ENCODE results near the gene GTSF1L. TPM values are rescaled to one million over a fixed set of nuclear protein-coding genes. Genes with fewer than 3 reads are reported as not detected.

GTSF1L gene
- total RNA-seq, 4 donors from 2014 or later: not detected

DNA sequence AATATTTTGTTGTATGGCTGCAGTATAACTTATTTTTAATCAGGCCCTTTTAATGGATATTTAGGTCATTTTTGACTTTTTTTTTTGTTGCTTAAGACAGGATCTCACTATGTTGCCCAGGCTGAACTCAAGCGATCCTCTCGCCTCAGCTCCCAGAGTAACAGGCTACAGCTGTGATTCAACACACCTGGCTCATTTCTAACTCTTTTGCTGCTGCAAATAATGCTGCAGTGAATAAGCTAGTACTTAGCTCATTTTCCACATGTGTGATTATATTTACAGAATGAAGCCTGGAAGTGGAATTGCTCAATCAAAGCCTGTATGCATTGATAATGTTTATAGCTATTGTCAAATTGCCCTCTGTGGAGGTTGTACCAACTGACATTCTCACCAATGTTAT lies 1.1 kb downstream of the GTSF1L start:
- peaks cover 0 to 9% (median 0%) of the 10 kb centered on the region in 4 donors for H3K27me3 ChIP-seq
- intact Hi-C loops (cut with DNase I): no loop called here
- H3K27ac ChIP-seq (replicated peaks in 1 of 4): no peak overlapping the region
- no peaks in the 10 kb centered on the region for H3K4me1 ChIP-seq
- 69% methylated on average over 2 of the region's 2 CpGs for WGBS
- no peak for TF ChIP-seq EP300 (IDR thresholded peaks at IDR 0.05)
- TF ChIP-seq POLR2A (IDR thresholded peaks at IDR 0.05; ENCODE audit: low read depth): no peak
- TF ChIP-seq, protein P1, sequence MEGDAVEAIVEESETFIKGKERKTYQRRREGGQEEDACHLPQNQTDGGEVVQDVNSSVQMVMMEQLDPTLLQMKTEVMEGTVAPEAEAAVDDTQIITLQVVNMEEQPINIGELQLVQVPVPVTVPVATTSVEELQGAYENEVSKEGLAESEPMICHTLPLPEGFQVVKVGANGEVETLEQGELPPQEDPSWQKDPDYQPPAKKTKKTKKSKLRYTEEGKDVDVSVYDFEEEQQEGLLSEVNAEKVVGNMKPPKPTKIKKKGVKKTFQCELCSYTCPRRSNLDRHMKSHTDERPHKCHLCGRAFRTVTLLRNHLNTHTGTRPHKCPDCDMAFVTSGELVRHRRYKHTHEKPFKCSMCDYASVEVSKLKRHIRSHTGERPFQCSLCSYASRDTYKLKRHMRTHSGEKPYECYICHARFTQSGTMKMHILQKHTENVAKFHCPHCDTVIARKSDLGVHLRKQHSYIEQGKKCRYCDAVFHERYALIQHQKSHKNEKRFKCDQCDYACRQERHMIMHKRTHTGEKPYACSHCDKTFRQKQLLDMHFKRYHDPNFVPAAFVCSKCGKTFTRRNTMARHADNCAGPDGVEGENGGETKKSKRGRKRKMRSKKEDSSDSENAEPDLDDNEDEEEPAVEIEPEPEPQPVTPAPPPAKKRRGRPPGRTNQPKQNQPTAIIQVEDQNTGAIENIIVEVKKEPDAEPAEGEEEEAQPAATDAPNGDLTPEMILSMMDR (IDR thresholded peaks at IDR 0.05): no peak
- no peak for TF ChIP-seq POLR2AphosphoS5 (IDR thresholded peaks at IDR 0.05)
- DNase-seq (ENCODE audit: extremely low spot score): no peak
- no peak overlapping the region for H3K4me3 ChIP-seq
- no peaks in the 10 kb centered on the region for H3K9me3 ChIP-seq
- H3K36me3 ChIP-seq: no peaks in the 10 kb centered on the region

DNA sequence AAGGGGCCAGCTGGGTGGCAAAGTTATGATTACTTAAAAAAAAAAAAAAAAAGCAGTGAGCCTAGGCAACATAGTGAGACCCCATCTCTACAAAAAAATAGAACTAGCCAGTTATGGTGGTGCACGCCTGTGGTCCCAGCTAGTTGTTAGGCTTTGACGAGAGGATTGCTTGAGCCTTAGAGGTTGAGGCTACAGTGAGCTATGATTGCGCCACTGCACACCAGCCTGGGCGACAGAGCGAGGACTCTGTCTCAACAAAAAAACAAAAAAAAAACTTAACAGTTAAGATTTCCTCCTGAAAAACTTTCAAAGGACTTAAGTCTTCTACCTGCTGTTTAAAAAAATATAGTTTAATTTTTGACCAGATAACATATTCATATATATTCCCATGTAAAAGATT lies 2.4 kb downstream of the GTSF1L start:
- Histone ChIP-seq H3K4me3 (no peak overlapping the region), H3K4me1 (no peaks in the 10 kb centered on the region), H3K9me3 (peaks cover 0 to 7% (median 0%) of the 10 kb centered on the region in 4 donors), H3K27me3 (peaks cover 0 to 9% (median 0%) of the 10 kb centered on the region in 4 donors), H3K27ac (replicated peaks in 1 of 4) (no peak overlapping the region), H3K36me3 (no peaks in the 10 kb centered on the region)
- whole genome bisulfite sequencing: 86% methylated on average over 5 of the region's 5 CpGs
- no peak for DNase-seq (ENCODE audit: extremely low spot score)
- TF ChIP-seq POLR2AphosphoS5 (IDR thresholded peaks at IDR 0.05) (no peak), POLR2A (IDR thresholded peaks at IDR 0.05; ENCODE audit: low read depth) (no peak), EP300 (IDR thresholded peaks at IDR 0.05) (no peak)
- TF ChIP-seq, protein P1 (IDR thresholded peaks at IDR 0.05): no peak
- intact Hi-C loops (cut with DNase I): no loop called here

DNA sequence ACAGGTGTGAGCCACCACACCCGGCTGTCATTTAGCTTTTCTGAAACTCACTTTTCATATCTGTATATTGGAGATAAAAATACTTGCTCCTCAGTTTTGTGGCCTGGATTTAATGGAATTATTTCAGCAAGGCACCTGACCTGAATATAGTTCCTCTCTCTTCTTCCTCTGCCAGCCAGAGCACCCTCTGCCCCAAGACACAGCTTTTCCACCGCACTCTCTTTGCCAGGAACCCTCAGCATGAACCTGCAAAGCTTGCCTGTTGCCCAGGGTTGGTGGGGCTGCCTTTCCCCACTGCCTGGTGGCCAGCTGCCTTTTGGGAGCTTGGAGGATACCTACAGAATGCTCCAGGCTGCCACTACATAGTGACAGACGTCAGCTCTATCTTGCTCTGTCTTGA lies 3.1 kb downstream of the GTSF1L start:
- H3K4me1 ChIP-seq: no peaks in the 10 kb centered on the region
- peaks cover 0 to 7% (median 0%) of the 10 kb centered on the region in 4 donors for H3K9me3 ChIP-seq
- intact Hi-C loops (cut with DNase I): no loop called here
- no peak for DNase-seq (ENCODE audit: extremely low spot score)
- H3K4me3 ChIP-seq: no peak overlapping the region
- TF ChIP-seq EP300 (IDR thresholded peaks at IDR 0.05): no peak
- TF ChIP-seq, protein P1 (IDR thresholded peaks at IDR 0.05): no peak
- no peak for TF ChIP-seq POLR2AphosphoS5 (IDR thresholded peaks at IDR 0.05)
- TF ChIP-seq POLR2A (IDR thresholded peaks at IDR 0.05; ENCODE audit: low read depth): no peak
- no peaks in the 10 kb centered on the region for H3K36me3 ChIP-seq
- WGBS: 87% methylated on average over 3 of the region's 3 CpGs
- peaks cover 0 to 9% (median 0%) of the 10 kb centered on the region in 4 donors for H3K27me3 ChIP-seq
- H3K27ac ChIP-seq (replicated peaks in 1 of 4): no peak overlapping the region

DNA sequence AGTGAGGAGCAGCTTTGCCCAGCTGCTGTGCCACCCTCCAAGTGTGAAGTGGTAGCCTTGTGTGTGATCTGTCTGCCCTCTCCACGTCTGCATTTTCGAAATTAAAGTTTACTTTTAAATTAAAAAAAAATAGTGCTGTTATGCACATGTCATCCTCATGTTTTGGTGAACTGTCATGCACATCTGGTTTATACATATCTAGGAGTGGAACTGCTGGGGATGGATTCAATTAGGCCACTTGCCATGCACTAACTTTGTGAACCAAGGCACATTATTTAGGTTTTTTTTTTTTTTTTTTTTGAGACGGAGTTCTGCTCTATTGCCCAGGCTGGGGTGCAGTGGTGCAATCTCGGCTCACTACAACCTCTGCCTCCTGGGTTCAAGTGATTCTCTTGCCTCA lies 3.6 kb downstream of the GTSF1L start:
- H3K36me3 ChIP-seq: no peaks in the 10 kb centered on the region
- no peak overlapping the region for H3K4me3 ChIP-seq
- intact Hi-C loops (cut with DNase I): no loop called here
- no peaks in the 10 kb centered on the region for H3K4me1 ChIP-seq
- 62% methylated on average over 4 of the region's 4 CpGs for WGBS
- H3K27ac ChIP-seq (replicated peaks in 1 of 4): no peak overlapping the region
- H3K27me3 ChIP-seq: peaks cover 0 to 9% (median 0%) of the 10 kb centered on the region in 4 donors
- TF ChIP-seq, protein P1 (IDR thresholded peaks at IDR 0.05): no peak
- TF ChIP-seq POLR2AphosphoS5 (IDR thresholded peaks at IDR 0.05) (no peak), EP300 (IDR thresholded peaks at IDR 0.05) (no peak), POLR2A (IDR thresholded peaks at IDR 0.05; ENCODE audit: low read depth) (no peak)
- H3K9me3 ChIP-seq: peaks cover 0 to 7% (median 0%) of the 10 kb centered on the region in 4 donors
- DNase-seq (ENCODE audit: extremely low spot score): no peak

DNA sequence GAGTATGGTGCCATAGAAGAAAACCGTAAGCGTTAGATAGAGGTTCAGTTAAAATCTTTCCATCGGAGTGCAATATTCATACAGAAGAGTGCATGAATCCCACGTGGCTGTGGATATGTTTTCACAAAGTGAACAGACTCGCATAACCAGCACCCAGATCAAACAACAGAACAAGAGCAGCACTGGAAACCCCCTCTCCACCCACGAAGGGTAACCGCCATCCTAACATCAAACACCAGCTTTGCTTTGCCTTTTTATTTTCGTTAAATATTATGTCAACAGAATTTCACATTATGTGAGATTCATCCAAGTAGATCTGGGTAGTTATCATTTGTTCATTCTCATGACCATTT lies 4.7 kb downstream of the GTSF1L start:
- peaks cover 0 to 9% (median 0%) of the 10 kb centered on the region in 4 donors for H3K27me3 ChIP-seq
- 80% methylated on average over 8 of the region's 8 CpGs for WGBS
- no peak for DNase-seq (ENCODE audit: extremely low spot score)
- no peaks in the 10 kb centered on the region for H3K36me3 ChIP-seq
- intact Hi-C loops (cut with DNase I): no loop called here
- no peak overlapping the region for H3K4me3 ChIP-seq
- H3K27ac ChIP-seq (replicated peaks in 1 of 4): no peak overlapping the region
- peaks cover 0 to 7% (median 0%) of the 10 kb centered on the region in 4 donors for H3K9me3 ChIP-seq
- no peak for TF ChIP-seq POLR2AphosphoS5 (IDR thresholded peaks at IDR 0.05)
- no peak for TF ChIP-seq EP300 (IDR thresholded peaks at IDR 0.05)
- TF ChIP-seq, protein P1 (IDR thresholded peaks at IDR 0.05): no peak
- TF ChIP-seq POLR2A (IDR thresholded peaks at IDR 0.05; ENCODE audit: low read depth): no peak
- no peaks in the 10 kb centered on the region for H3K4me1 ChIP-seq
